ENCODE data around the gene ASPHD2.

ASPHD2 gene

GRCh38 chr22:26429458-26430286, 612 bp downstream of the ASPHD2 start:
- TF ChIP-seq FOXM1 (IDR thresholded peaks at IDR 0.05; ENCODE audit: borderline replicate concordance, low read depth): no peak
- no peak for TF ChIP-seq YY1 (IDR thresholded peaks at IDR 0.05; ENCODE audit: low read depth)
- no peak for TF ChIP-seq TEAD4 (IDR thresholded peaks at IDR 0.05)
- TF ChIP-seq ZBTB7A (IDR thresholded peaks at IDR 0.05; ENCODE audit: low read depth): no peak

DNA sequence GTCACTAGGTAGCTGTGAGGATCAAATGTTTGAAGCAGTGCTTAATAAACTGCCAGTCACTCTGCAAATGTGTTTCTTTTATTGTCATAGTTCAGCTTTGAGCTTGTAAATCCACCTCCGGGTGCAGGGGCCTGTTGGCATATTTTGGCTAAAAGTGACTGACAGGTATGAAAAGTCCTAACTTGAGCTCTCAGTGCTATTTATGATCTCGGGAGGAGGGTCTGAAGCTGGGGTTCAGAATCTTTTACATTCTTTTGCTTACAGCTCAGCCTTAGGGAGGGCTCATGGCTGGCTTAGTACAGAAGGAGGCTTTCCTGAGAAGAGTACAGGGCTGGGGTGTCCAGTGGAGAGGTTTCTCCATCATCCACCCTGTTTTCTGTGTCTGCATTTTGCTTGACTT, 1.5 kb downstream of the ASPHD2 start:
- TF ChIP-seq CREB1 (IDR thresholded peaks at IDR 0.05; ENCODE audit: low read depth): no peak
- TF ChIP-seq TEAD4 (IDR thresholded peaks at IDR 0.05): no peak
- no peak for TF ChIP-seq TAF1 (IDR thresholded peaks at IDR 0.05; ENCODE audit: low read depth)
- no peak for TF ChIP-seq FOXM1 (IDR thresholded peaks at IDR 0.05; ENCODE audit: borderline replicate concordance, low read depth)
- TF ChIP-seq EGR1 (IDR thresholded peaks at IDR 0.05): no peak
- TF ChIP-seq NFIC (IDR thresholded peaks at IDR 0.05): no peak
- TF ChIP-seq, protein P1, sequence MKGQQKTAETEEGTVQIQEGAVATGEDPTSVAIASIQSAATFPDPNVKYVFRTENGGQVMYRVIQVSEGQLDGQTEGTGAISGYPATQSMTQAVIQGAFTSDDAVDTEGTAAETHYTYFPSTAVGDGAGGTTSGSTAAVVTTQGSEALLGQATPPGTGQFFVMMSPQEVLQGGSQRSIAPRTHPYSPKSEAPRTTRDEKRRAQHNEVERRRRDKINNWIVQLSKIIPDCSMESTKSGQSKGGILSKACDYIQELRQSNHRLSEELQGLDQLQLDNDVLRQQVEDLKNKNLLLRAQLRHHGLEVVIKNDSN (IDR thresholded peaks at IDR 0.05): no peak
- TF ChIP-seq YY1 (IDR thresholded peaks at IDR 0.05; ENCODE audit: low read depth): no peak
- TF ChIP-seq MAX (IDR thresholded peaks at IDR 0.05): no peak
- no peak for TF ChIP-seq REST (IDR thresholded peaks at IDR 0.05; ENCODE audit: low read depth)
- no peak for TF ChIP-seq TCF12 (IDR thresholded peaks at IDR 0.05; ENCODE audit: low read depth)
- TF ChIP-seq CEBPB (IDR thresholded peaks at IDR 0.05): no peak
- TF ChIP-seq ZBTB7A (IDR thresholded peaks at IDR 0.05; ENCODE audit: low read depth): no peak
- TF ChIP-seq EP300 (IDR thresholded peaks at IDR 0.05; ENCODE audit: borderline replicate concordance): no peak
- no peak for TF ChIP-seq RAD21 (IDR thresholded peaks at IDR 0.05; ENCODE audit: low read depth)

- no peak for TF ChIP-seq CREB1 (IDR thresholded peaks at IDR 0.05; ENCODE audit: low read depth)
- no peak for TF ChIP-seq REST (IDR thresholded peaks at IDR 0.05; ENCODE audit: low read depth)
- no peak for TF ChIP-seq FOXM1 (IDR thresholded peaks at IDR 0.05; ENCODE audit: borderline replicate concordance, low read depth)
- no peak for TF ChIP-seq TAF1 (IDR thresholded peaks at IDR 0.05; ENCODE audit: low read depth)
- no peak for TF ChIP-seq EP300 (IDR thresholded peaks at IDR 0.05; ENCODE audit: borderline replicate concordance)
- no peak for TF ChIP-seq TCF12 (IDR thresholded peaks at IDR 0.05; ENCODE audit: low read depth)
Measured at GRCh38 chr22:26431261-26431995, 2.4 kb downstream of the ASPHD2 start.

DNA sequence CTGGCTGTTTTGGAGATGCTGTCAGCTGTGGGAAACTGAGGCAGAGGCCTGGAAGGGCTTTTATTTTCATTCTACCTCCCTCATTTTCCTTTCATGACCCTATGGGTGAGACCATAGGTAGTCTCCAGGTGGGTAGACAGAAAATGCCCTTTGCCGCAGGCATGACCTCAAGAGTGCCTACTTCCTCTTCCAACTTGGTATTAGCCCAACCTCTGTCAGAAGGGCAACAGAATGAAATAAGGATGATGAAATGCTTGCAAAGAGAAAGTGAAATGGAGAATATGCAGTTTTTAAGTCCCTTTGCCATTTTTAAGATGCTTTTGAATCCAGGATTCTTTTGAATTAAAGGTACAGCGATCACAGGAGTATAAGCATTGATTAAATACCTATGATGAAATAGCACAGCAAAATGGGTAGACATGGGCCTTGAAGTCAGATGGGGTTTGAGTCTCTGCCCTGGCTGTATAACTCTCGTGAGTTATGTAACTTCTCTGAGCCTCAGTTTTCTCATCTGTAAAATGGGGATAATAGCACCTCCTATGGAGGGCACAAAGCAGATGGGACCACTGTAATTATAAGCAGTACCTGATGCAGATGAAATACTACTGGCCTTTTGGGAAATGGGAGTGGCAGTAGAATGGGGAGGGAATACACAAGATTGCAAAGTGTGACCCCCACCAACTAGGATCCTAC, 3.7 kb downstream of the ASPHD2 start:
- TF ChIP-seq CREB1 (IDR thresholded peaks at IDR 0.05; ENCODE audit: low read depth) (no peak), TAF1 (IDR thresholded peaks at IDR 0.05; ENCODE audit: low read depth) (no peak), YY1 (IDR thresholded peaks at IDR 0.05; ENCODE audit: low read depth) (no peak), RAD21 (IDR thresholded peaks at IDR 0.05; ENCODE audit: low read depth) (no peak), TEAD4 (IDR thresholded peaks at IDR 0.05) (no peak), REST (IDR thresholded peaks at IDR 0.05; ENCODE audit: low read depth) (no peak), CEBPB (IDR thresholded peaks at IDR 0.05) (no peak), EP300 (IDR thresholded peaks at IDR 0.05; ENCODE audit: borderline replicate concordance) (no peak), TCF12 (IDR thresholded peaks at IDR 0.05; ENCODE audit: low read depth) (no peak), NFIC (IDR thresholded peaks at IDR 0.05) (no peak), MAX (IDR thresholded peaks at IDR 0.05) (no peak), FOXM1 (IDR thresholded peaks at IDR 0.05; ENCODE audit: borderline replicate concordance, low read depth) (no peak), EGR1 (IDR thresholded peaks at IDR 0.05) (no peak), ZBTB7A (IDR thresholded peaks at IDR 0.05; ENCODE audit: low read depth) (no peak)
- TF ChIP-seq, protein P1 (IDR thresholded peaks at IDR 0.05): no peak

Data from Ishikawa (cell line).